DMS153 treated with DMSO at 0.1 percent for 48 hours (cell line): ENCODE data around the gene CCT5.

Experiments
- DNase-seq: peaks from one replicate; lab custom pipeline; 2025; ENCODE audit not compliant: unreplicated experiment; lab: John Stamatoyannopoulos, UW

The CCT5 gene

GRCh38 chr5:10249948-10250805 is at the start of gene CCT5:
CCT5 (plus strand) TSS chr5:10250280; CDS start chr5:10250341, 61 bp downstream.
- DNase-seq, result peak; percentile 100

- DNase-seq, result no peak
Measured at GRCh38 chr5:10201223-10201868, 48.7 kb upstream of the CCT5 start.

GRCh38 chr5:10202089-10202910 is 47.8 kb upstream of the CCT5 start:
- DNase-seq, result no peak

- DNase-seq, result no peak
Measured at GRCh38 chr5:10209004-10209403, 41.1 kb upstream of the CCT5 start.

GRCh38 chr5:10213316-10213715 is 36.8 kb upstream of the CCT5 start:
- DNase-seq, result no peak

- DNase-seq, result no peak
Measured at GRCh38 chr5:10214041-10214440, 36.0 kb upstream of the CCT5 start.

GRCh38 chr5:10215366-10215765 is 34.7 kb upstream of the CCT5 start:
- no peak for DNase-seq

GRCh38 chr5:10216107-10216506 is 34.0 kb upstream of the CCT5 start:
- no peak for DNase-seq

GRCh38 chr5:10218658-10219057 is 31.4 kb upstream of the CCT5 start:
- no peak for DNase-seq

GRCh38 chr5:10219068-10219467 is 31.0 kb upstream of the CCT5 start:
- no peak for DNase-seq

GRCh38 chr5:10220248-10220647 is 29.8 kb upstream of the CCT5 start:
- no peak for DNase-seq

GRCh38 chr5:10222326-10222725 is 27.8 kb upstream of the CCT5 start:
- DNase-seq, result no peak

- DNase-seq, result no peak
Measured at GRCh38 chr5:10227379-10227778, 22.7 kb upstream of the CCT5 start.

GRCh38 chr5:10228288-10228687 is 21.8 kb upstream of the CCT5 start:
- DNase-seq, result no peak

- DNase-seq, result no peak
Measured at GRCh38 chr5:10229306-10230048, 20.6 kb upstream of the CCT5 start.

- no peak for DNase-seq
Measured at GRCh38 chr5:10232386-10232785, 17.7 kb upstream of the CCT5 start.

GRCh38 chr5:10233011-10233410 is 17.1 kb upstream of the CCT5 start:
- DNase-seq, result no peak

GRCh38 chr5:10233505-10233904 is 16.6 kb upstream of the CCT5 start:
- DNase-seq, result peak; percentile 4

- no peak for DNase-seq
Measured at GRCh38 chr5:10235350-10235749, 14.7 kb upstream of the CCT5 start.

- DNase-seq, result no peak
Measured at GRCh38 chr5:10243660-10244240, 6.3 kb upstream of the CCT5 start.
